SU-DHL-6 (cell line): ENCODE data around the gene NDUFS2.
"Not testable (repeated sequence)": the region's sequence is repeated elsewhere in the genome, so short reads cannot be mapped to it uniquely, and the experiment has no call there.

ENCODE experiments used
- CTCF ChIP-seq: fragments of 200-600 bp; sonication (generic); IDR thresholded peaks from one replicate; pipeline ENCODE4 v1.5.1; 2017; ENCODE audit warnings: antibody characterized with exemption, mild to moderate bottlenecking, low read length, moderate library complexity; ENCODE audit not compliant: insufficient read depth, poor library complexity, severe bottlenecking
- EZH2phosphoT487 ChIP-seq: fragments of 200-600 bp; sonication (generic), shearing (Covaris generic); conservative IDR thresholded peaks from 2 replicates; pipeline ENCODE4 v1.6.1; 2018; ENCODE audit warnings: mild to moderate bottlenecking, antibody characterized with exemption, low read length, moderate library complexity, mixed read lengths

GRCh38 chr1:161255955-161256520, 53.9 kb downstream of the NDUFS2 start:
- not testable (repeated sequence) for TF ChIP-seq CTCF, EZH2phosphoT487
